ENCODE data around the gene SCP2. TPM values are rescaled to one million over a fixed set of nuclear protein-coding genes. Genes with fewer than 3 reads are reported as not detected.
A peak's percentile ranks its signal among the peaks of the same experiment; 100 is the strongest.

SCP2 gene
- total RNA-seq, 1 donor from 2014 or later, result 92.8 TPM

DNA sequence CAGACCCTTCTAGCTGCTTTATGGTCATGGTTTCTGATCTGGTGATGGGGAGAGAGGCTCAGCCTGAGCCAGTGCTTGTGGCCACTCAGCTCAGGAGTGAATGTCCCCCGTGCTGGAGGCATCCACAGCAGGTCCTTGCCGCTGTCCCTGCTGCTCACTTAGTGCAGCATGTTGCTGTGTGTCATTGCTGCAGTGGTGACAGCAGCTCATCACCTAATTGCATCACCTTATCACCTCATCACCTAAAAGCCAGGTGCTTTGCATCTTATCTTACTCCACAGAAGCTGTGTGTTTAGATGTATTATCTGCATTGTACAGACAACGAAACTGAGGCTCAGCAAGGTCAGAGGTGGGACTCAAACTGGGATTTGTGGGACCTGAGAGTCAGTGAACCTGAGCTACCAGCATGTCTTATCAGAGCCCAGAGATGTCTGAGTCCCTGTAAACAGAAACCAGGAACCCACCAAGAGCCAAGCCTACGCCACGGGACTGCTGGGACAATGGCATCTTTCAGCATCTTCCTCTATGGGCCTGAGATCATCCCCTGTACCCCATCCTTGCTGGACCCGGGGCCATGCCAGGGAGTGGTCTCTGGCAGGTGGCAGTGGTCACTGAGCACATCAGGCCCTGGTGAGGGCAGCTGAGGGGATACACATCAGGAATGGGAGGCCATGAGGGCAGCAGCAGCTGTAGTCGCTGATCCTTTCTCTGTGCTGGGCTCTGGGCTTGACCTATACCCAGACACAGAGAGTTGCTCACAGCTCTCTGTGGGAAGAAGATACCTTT lies 141.4 kb downstream of the SCP2 start:
- no peak for DNase-seq

DNA sequence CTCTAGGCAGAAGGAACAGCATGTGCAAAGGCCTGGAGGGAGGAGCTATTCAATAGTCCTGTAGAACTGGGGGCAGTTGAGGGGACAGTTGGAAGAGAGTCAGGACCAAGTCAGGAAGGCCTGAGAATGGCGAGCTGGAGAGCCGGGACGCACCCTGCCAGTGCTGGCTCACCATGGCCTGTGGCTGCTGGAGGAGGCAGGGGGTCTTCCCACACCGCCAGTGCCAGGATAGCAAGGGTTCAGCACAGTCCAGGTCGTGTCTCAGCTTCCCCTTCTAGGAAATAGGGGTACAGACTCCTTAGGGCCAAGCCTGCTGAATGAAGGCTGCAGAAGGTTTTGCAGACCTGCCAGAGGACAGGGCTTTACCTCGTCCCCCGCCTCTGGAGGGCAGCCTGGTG lies 142.2 kb downstream of the SCP2 start:
- DNase-seq, result no peak

DNA sequence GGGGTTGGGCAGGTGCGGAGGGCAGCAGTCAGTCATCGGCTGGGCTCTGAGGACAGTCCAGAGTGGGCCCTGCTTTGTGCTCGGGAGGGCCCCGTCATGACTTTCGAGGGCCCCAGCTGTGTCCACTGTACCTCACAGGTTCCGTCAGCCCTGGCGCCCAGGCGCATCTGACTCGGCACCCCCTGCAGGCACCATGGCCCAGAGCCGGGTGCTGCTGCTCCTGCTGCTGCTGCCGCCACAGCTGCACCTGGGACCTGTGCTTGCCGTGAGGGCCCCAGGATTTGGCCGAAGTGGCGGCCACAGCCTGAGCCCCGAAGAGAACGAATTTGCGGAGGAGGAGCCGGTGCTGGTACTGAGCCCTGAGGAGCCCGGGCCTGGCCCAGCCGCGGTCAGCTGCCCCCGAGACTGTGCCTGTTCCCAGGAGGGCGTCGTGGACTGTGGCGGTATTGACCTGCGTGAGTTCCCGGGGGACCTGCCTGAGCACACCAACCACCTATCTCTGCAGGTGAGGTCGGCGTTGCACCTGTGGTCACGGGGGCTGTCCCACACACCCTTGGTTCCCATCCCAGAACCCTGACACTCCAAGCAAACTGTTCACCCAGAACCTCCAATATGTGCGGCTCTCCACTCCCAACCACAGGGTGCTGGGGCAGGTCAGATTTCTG lies 142.7 kb downstream of the SCP2 start:
- no peak for DNase-seq

DNA sequence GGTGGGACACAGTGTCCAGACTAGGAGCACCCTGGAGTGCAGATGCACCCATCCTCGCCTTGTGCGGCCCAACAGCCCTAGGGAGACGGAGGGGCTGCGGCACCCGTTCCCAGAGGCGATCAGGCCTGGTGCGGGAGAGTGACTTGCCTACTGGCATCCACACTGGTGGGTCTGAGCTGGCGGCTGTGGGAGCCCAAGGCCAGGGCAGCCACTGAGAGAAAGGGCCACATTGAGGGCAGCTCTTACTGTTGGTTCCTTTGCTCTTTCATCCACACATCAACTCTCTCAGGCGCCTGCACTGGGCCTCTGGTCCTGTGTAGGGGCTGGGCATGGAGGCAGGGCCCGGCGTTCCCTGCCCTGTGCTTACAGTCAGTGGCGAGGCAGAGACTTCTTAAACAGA lies 143.5 kb downstream of the SCP2 start:
- DNase-seq, result no peak

DNA sequence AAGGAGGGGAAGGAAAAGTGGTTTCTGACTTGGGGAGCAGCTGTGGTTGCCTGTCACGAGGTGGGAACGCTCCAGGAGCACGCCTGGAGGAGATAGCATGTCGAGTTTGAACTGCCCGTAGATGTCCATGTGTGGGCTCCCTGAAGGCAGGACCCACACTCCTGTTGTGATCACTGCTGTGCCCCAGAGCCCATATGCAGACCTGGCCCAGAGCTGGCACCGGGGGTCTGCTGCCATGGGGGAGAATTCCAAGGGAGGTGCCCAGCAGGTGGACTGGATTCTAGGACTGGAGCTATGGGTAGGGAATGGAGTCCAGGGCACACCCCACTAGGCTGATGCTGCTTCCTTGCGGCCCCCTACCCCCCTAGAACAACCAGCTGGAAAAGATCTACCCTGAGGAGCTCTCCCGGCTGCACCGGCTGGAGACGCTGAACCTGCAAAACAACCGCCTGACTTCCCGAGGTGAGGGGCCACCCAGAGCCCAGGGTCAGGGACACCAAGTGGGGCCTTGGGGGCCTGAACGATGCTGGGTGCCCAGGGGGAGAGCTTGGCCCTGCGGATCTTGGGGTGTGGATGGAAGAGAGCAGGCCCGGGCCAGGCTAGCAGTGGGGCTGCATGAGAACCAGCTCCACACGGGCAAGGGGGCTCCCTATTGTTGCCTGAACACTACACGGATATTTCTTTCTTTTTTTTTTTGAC lies 144.2 kb downstream of the SCP2 start:
- DNase-seq, result no peak

DNA sequence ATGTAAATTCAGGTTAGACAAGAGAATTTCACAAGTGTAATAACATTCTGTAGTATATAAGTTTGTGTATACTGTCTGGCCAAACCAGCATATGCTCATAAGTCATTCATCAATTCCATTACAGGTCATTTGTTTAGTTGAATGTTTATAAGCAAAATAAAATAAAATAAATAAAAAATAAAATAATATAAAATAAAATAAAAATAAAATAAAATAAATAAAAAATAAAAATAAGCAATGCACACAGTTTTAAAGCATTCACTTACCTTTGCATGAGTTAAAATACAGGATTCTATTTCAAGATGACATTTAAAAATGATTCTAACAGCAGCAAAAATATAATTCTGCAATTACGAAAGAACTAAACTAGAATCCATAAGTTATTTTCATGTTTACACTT lies 144.8 kb downstream of the SCP2 start:
- no peak for DNase-seq

DNA sequence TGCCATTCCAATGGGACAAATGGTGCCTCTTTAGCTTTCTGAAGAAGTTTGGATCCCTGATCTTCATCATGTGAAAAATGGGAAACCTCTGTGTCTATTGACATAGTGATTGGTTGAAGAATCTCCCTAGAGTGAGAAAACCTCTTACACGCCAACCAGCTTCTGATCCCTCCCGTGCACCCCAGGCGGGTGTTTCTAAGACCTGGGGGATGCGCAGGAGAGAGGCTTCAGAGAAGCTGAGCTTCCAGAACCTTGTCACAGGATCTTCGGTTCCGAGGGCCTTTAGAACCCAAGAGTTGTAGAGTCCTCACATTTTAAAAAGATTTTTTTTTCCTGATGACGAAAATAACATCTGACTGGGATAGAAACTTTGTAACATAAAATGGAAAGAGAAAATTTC lies 146.2 kb downstream of the SCP2 start:
- no peak for DNase-seq

DNA sequence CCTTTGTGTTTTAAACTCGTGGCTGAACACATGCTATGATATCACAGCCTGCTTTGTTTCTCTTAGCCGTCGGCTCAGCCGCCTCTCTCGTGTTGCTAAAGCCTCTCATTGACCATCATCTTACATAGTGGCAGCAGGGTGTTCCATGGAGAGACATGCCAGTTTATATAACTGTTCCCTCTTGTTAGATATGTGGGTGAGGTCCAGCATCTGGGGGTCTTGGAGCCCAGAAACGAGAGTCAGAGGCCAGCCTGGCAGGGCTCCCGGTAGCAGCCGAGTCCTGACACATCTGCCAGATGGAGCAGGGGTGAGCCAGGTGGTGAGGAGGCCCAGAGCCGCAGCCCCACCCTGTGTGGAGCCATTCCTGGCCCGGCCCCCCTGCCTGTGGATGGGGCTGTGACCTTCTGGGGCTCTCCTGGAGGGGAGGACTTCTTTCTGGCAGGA lies 146.8 kb downstream of the SCP2 start:
- DNase-seq, result peak; percentile 72

DNA sequence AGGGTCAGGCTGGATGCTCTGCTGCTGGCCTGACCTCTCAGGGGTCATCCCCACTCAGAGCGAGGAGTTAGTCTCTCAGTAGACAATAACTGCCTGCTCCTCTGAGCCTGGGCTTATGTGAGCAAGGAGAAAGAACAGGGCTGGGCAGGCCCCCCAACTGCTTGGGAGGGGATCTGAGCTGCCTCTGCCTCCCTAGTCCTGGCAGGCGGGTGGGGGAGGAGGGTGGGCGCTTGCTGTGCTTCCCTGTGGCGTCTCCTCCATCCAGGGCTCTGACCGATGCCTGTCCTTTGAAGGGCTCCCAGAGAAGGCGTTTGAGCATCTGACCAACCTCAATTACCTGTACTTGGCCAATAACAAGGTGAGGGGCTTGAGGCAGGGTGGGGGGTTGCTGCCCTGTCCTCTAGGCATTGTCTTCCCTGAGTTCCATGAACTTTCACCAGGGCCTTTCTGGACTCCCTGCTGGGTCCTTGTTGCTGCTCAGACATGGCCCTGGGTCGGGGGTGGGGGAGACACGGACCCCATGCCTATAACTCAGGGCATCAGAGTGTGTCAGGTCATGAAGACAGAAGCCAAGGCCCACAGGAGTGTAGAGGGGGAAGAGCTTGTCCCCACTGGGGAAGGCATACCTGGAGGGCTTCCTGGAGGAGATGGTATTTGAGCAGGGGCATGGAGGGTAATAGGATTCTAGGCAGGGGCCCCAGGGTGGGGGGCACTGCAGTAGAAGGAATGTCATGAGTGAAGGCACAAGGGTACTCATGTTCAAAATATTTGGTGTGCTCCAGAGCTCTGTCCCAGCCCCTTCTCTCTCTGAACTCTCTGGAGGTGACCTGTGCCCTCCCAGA lies 147.5 kb downstream of the SCP2 start:
- DNase-seq, result no peak

DNA sequence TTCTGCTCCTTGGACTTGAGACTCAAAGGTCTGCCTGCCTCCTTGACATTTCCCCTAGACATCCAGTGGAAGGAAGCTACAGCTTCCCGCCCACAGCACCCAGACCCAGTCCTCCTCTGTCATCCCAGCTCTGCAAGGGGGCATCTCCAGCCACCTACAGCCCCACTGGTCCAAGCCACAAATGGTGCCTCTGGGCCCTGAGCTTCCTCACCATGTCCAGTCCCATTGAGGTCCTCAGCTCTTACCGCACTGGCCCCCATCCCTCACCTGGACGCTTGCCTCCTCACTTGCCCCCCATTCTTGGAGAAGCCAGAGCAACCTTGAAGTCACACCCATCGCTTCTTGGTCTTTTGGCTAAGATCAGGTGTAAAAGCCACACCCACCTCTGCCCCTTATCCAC lies 148.1 kb downstream of the SCP2 start:
- no peak for DNase-seq

DNA sequence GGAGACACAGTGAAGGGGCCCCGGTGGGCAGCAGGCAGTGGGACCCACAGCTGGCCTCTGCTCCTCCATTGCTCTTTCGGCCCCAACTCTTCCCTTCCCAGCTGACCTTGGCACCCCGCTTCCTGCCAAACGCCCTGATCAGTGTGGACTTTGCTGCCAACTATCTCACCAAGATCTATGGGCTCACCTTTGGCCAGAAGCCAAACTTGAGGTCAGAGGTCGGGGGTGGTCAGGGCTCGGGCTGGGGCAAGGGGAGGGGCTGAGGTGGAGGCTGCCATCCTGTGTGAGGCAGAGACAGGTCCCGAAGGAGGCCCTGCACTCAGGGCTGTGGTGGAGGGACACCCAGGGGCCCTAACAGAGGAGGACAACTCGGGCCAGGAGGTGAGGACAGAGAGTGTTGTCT lies 148.7 kb downstream of the SCP2 start:
- no peak for DNase-seq

DNA sequence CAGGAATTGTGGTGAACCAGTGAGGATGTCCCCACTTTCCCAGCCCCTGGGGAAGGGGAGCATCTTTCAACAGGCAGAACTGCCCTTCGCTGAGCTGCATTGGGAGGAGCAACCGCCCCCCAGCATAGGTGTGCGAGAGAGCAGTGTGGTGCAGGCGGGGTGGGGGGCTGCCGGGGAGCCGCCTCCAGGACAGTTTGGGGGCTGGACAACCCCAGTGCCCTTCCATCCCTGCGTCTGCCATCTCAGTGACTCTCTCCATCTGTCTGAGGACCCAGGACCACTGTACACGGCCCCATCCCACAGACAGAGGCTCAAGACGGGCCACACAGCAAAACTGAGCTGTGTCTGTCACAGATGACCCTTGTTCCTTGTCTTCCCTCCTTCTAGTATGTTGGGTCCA lies 149.1 kb downstream of the SCP2 start:
- no peak for DNase-seq

DNA sequence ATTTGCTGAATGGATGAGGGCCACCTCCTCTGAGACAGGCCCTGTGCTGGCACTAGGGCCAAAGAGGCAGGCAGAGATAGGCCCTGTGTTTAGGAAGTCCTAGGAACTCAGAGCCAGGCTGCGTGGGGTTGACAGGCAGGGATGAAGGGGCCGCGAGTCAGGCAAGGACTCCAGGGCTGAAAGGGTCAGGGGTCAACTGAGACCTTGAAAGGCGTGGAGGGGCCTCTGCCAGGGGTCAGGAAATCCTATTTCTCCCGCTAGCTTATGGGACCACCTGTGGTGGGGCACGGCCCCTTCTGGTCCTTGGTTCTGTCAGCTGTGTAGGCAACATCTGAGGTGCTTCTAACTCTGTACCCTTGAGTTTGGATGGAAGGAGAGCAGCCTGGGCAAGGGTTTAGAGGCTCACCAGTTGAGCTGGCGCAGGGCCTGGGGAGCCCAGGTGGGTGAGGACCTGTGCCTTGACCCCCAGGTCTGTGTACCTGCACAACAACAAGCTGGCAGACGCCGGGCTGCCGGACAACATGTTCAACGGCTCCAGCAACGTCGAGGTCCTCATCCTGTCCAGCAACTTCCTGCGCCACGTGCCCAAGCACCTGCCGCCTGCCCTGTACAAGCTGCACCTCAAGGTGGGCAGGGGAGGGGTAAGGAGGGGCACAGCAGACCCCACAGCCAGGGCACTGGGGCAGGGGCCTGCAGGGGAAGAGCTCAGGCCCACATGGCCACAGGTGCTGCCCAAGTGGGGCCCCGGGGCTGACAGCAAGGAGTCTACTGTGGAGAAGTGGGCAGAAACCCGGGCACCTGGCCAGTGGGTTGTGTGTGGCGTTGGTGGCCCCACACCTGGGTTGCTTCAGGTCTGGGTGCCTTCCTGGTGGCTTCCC lies 149.9 kb downstream of the SCP2 start:
- no peak for DNase-seq

DNA sequence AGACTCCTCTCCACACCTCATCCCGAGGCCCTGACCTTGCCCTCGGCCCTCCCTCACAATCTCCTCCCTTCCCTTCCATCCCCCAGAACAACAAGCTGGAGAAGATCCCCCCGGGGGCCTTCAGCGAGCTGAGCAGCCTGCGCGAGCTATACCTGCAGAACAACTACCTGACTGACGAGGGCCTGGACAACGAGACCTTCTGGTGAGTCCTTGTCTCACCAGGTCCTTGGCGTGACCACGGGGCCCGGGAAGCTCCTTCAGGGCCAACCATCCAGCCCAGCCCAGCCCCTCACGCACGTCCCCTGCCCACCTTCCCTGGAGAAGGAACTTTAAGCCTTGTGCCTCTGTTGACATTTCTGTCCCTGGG lies 150.5 kb downstream of the SCP2 start:
- DNase-seq, result no peak

DNA sequence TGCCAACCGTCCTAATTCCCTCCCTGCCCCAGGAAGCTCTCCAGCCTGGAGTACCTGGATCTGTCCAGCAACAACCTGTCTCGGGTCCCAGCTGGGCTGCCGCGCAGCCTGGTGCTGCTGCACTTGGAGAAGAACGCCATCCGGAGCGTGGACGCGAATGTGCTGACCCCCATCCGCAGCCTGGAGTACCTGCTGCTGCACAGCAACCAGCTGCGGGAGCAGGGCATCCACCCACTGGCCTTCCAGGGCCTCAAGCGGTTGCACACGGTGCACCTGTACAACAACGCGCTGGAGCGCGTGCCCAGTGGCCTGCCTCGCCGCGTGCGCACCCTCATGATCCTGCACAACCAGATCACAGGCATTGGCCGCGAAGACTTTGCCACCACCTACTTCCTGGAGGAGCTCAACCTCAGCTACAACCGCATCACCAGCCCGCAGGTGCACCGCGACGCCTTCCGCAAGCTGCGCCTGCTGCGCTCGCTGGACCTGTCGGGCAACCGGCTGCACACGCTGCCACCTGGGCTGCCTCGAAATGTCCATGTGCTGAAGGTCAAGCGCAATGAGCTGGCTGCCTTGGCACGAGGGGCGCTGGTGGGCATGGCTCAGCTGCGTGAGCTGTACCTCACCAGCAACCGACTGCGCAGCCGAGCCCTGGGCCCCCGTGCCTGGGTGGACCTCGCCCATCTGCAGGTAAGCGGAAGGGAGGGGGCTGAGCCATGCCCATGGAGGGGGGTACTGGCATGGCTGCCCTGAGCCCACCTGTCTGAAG lies 151.4 kb downstream of the SCP2 start:
- no peak for DNase-seq

DNA sequence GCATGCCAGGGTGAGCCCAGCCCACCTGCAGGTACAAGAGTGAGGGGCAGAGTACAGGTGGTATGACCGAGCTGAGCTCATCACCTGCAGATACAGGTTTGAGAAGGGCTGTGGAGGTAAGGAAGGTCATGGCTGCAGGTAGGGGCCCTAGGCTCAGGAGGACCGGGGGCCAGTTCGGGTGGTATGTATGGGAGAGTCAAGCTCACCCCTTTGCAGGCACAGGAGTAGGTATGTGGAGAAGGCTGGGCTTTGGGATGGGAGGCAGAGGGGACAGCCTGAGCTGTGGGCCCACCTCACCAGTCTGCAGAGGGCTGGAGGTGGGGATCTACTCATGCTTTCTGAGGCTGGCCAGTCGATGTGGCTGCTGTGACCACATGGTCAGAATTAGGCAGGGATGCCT lies 152.2 kb downstream of the SCP2 start:
- no peak for DNase-seq

DNA sequence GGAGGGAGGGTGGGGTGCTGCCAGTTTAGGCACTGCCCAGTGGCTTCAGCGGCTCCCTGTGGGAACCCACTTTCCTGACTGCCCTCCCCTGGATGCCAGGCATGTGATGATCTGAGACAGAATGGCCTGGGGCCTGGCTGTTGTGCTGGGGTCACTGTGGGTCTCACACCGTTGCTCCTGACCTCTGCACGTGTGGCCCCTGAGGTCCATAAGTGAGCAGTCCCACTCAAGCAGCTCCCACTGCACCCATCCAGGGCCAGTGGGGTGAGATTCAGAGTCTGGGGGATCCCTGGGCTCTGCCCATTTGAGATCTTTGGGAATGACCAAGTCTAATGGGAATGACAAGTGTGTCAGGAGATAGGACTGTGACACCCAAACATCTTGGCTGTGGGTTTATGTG lies 153.0 kb downstream of the SCP2 start:
- DNase-seq, result no peak

DNA sequence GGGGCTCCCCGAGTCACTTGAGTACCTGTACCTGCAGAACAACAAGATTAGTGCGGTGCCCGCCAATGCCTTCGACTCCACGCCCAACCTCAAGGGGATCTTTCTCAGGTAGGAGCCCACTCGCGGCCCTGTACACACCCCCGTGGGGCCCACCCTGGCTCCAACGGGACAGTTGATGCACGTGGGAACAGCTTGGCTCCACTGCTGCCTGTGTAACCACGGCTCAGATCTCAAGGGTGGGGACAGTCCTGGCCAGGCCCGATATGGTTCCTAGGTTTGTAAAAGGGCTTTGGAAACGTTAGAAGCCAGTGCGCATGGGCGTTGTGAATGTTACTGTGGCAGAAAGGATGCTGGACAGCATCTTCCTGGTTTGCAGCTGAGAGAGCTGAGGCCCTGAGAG lies 153.7 kb downstream of the SCP2 start:
- DNase-seq, result no peak

DNA sequence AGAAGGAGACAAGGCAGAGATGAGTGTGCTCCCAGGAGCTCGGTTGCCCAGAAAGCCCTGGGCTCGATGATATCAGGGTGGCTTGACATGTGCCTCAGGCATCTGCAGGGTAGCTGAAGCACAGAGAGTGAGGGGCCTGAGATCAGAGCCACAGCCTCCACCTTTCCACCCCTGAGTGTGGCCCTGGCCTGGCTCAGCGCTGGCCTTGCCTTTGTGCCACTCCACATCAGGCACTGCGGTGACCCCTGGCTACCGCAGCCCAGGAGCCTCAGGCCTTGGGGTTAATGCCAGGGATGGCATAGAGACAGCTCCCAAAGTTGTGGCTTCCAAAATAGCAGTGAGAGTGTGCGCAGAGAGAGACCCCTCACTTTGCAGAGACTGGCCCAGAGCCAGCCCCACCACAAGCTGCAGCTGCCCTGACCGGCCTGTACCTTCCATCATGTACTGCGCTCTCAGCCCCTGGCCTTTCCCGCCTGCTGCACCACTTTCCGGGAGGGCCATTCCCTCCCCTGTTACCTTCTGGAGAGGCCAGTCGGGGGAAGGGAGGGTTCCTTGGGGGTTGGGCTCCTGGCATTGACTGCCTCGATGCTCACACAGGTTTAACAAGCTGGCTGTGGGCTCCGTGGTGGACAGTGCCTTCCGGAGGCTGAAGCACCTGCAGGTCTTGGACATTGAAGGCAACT lies 154.4 kb downstream of the SCP2 start:
- peak; percentile 37 for DNase-seq

DNA sequence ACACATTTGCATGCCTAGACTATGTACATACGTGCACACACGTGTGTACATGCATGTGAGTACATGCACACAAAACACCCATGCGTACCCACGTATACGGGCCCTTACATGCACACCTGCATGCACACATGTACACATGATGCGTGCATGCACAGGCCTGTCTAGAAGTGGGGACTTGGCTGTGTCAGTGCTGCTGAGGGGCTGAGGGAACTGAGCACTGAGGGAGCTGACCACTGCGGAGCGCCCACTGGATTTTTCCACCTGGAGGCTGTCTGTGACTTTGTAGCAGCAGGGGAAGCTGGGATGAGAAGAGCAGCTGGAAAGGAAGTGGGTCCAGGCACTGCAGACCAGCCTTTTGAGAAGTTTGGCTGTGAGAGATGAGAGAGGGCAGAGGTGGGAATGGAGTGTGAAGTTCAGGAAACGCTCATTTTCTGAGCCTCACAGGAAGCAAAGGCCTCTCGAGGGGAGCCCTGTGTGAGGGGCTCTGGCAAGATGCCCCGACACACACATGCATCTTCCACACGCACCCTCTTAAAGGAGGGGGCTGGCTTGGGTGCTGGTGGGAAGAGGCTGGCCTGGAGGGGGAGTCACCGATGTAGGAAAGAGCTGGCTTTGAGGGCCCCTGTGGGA lies 155.9 kb downstream of the SCP2 start:
- no peak for DNase-seq

All from tongue (tissue), 2 donors.